Measurements from ENCODE around the gene EFNA5. TPM values are rescaled to one million over a fixed set of nuclear protein-coding genes. Genes with fewer than 3 reads are reported as not detected.

EFNA5 gene
- total and polyA plus RNA-seq, 4 donors: 4.2 to 11.8 (median 8.3) TPM

- Histone ChIP-seq H3K36me3 (ENCODE audit: control insufficient read depth in 1 of 2, insufficient read depth in 2 of 2, low read length in 1 of 2) (no peaks in the 10 kb centered on the region), H3K4me3 (ENCODE audit: low read length in 2 of 2) (peak overlapping the region; percentile 52 to 85), H3K9me3 (ENCODE audit: control insufficient read depth, low read length) (no peaks in the 10 kb centered on the region), H3K27me3 (ENCODE audit: control insufficient read depth in 1 of 2, insufficient read depth in 2 of 2, low read length in 1 of 2) (no peaks in the 10 kb centered on the region), H3K4me1 (ENCODE audit: control insufficient read depth in 1 of 2, insufficient read depth in 2 of 2, low read length in 2 of 2) (no peaks in the 10 kb centered on the region), H3K27ac (ENCODE audit: low read depth in 1 of 2, low read length in 2 of 2) (no peak overlapping the region)
- 2% methylated on average over 58 to 60 of the region's 60 CpGs for WGBS, 2 donors
- peak; percentile 7 for ATAC-seq (ENCODE audit: low FRiP score)
- peak; percentile 44 to 84 for DNase-seq
- intact Hi-C loops (cut with DNase I): loop anchor here (5.0 to 10.0 kb wide), 3 partner anchors 245 to 1555 kb away; no protein-coding TSS in a partner anchor
These were observed 1.4 kb downstream of the EFNA5 start for GRCh38 chr5:107669096-107670031.

DNA sequence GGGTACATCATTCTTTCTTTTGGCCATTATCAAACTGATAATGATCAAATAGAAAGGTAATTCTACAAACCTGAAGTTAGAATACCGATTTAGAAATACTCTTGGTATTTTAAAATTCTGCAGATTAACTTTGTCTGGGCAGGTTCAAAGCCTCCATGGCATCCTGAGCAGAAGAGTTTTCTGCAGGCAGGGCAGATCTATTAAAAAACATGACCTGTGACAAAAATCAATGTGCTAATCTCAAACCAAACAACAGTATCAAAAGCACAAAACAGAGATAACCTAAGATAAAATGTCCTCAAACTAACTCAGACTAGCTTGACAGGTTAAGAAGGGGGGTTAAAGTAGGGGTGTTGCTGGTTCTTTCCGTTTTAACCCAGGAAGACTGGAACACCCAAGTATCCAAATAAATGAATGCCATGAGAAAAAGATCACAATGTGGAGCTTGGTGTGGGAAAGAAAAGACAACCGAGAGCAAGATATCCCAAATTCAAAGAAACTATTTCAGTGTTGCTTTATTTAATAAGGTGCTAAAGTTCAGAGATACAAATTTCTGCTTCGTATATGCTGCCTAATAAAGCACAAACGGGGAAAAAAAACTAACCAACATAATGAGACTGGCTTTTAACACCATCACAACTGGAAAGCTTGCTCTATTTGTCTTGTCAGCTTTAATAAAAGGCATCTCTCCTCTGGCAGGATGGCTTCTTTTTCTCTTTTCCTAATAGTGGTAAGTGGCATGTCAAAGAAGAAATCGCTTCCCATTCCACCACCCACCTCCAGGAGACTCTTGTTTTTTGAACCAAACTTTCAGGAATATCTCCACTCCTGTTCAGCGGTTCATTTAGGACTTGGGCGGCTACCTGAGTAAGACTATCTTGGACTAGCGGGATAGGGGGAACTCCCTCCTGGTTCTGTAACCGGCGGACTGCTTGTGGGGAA is 2.3 kb downstream of the EFNA5 start:
- H3K27me3 ChIP-seq (ENCODE audit: control insufficient read depth in 1 of 2, insufficient read depth in 2 of 2, low read length in 1 of 2): no peaks in the 10 kb centered on the region
- ATAC-seq (ENCODE audit: low FRiP score) (no peak), DNase-seq (no peak)
- H3K9me3 ChIP-seq (ENCODE audit: control insufficient read depth, low read length): no peaks in the 10 kb centered on the region
- peak overlapping the region; percentile 52 to 85 for H3K4me3 ChIP-seq (ENCODE audit: low read length in 2 of 2)
- no peaks in the 10 kb centered on the region for H3K4me1 ChIP-seq (ENCODE audit: control insufficient read depth in 1 of 2, insufficient read depth in 2 of 2, low read length in 2 of 2)
- no peak overlapping the region for H3K27ac ChIP-seq (ENCODE audit: low read depth in 1 of 2, low read length in 2 of 2)
- whole genome bisulfite sequencing, 2 donors: 11 to 17% methylated on average over 11 of the region's 11 CpGs
- no peaks in the 10 kb centered on the region for H3K36me3 ChIP-seq (ENCODE audit: control insufficient read depth in 1 of 2, insufficient read depth in 2 of 2, low read length in 1 of 2)
- intact Hi-C loops (cut with DNase I): no loop called here

DNA sequence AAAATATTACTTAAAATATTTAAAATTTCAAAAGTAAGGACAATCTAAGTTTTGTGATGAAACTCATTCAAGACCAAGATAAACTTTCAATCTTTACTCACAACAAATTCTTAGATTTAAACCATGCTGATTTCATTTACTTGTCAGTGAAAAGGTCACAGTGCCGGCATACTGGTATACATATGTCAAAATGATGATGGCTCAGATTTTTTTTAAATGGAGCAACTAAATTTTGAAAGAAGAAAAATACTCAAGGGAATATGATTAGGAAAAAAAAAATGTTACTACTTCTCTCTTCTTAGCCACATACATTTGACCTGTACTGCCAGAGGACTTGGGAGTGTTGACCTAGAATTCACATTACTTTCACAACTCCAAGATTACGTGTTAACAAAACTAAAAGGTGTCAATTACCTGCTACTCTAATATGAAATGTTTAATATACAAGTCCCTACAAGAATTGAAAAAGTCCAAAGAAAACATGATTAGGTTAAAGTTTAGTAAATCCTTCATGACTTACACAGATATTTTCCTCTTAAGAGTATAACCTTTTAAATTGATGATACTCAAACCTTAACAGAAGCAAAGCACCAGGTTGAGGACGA is 4.6 kb downstream of the EFNA5 start:
- H3K4me3 ChIP-seq (ENCODE audit: low read length in 2 of 2): no peak overlapping the region
- intact Hi-C loops (cut with DNase I): no loop called here
- no peaks in the 10 kb centered on the region for H3K9me3 ChIP-seq (ENCODE audit: control insufficient read depth, low read length)
- H3K4me1 ChIP-seq (ENCODE audit: control insufficient read depth in 1 of 2, insufficient read depth in 2 of 2, low read length in 2 of 2): no peaks in the 10 kb centered on the region
- H3K27me3 ChIP-seq (ENCODE audit: control insufficient read depth in 1 of 2, insufficient read depth in 2 of 2, low read length in 1 of 2): no peaks in the 10 kb centered on the region
- ATAC-seq (ENCODE audit: low FRiP score) (no peak), DNase-seq (no peak)
- WGBS, 2 donors: 58 to 62% methylated on average over 3 of the region's 3 CpGs
- H3K27ac ChIP-seq (ENCODE audit: low read depth in 1 of 2, low read length in 2 of 2): no peak overlapping the region
- no peaks in the 10 kb centered on the region for H3K36me3 ChIP-seq (ENCODE audit: control insufficient read depth in 1 of 2, insufficient read depth in 2 of 2, low read length in 1 of 2)

DNA sequence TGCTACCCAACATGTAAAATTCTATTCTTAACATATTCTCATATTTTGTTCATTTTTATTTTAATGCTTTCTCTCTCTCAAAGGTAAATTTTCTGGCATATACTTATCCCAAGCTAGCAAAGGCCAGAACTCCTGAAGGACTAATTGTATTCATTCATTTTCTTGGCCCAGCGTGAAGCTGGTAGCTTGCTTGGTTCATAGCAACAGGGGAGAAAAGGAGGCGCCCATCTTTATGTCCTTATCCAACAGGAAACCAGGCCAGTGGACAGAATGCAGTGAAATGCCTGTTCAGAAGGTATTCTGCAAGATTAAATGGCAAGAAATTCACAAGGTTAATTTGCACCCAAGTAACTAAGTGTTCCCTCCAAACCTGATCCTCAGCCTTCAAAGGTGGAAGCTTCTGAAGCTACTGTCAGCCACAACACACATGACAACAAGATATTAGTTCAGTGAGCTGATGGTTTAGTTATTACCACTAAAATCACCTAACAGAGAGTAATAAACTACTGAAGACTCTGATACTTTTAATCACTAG is 5.6 kb downstream of the EFNA5 start:
- Histone ChIP-seq H3K4me1 (ENCODE audit: control insufficient read depth in 1 of 2, insufficient read depth in 2 of 2, low read length in 2 of 2) (no peaks in the 10 kb centered on the region), H3K9me3 (ENCODE audit: control insufficient read depth, low read length) (no peaks in the 10 kb centered on the region), H3K4me3 (ENCODE audit: low read length in 2 of 2) (no peak overlapping the region), H3K27ac (ENCODE audit: low read depth in 1 of 2, low read length in 2 of 2) (no peak overlapping the region), H3K27me3 (ENCODE audit: control insufficient read depth in 1 of 2, insufficient read depth in 2 of 2, low read length in 1 of 2) (no peaks in the 10 kb centered on the region), H3K36me3 (ENCODE audit: control insufficient read depth in 1 of 2, insufficient read depth in 2 of 2, low read length in 1 of 2) (no peaks in the 10 kb centered on the region)
- no peak for DNase-seq
- 80 to 86% methylated on average over 2 of the region's 2 CpGs for WGBS, 2 donors
- no peak for ATAC-seq (ENCODE audit: low FRiP score)
- intact Hi-C loops (cut with DNase I): no loop called here

DNA sequence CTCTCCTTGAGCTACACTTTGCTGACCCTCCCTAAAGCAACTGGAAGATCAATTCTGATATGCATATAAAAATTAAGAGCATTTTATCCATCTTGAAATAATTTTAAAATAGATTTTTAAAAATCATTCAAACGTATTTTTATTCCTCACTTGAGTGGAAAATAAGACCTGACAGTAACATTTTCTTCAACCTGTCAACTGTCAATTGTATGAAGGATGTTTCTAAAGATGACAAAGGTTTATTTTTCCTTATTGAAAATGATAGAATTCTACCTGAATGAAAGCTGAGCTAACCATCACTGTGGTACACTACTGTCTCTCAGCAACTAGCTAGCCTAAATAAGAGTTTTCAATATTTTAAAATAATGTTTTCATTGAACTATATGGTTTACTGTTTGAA is 7.0 kb downstream of the EFNA5 start:
- DNase-seq (no peak), ATAC-seq (ENCODE audit: low FRiP score) (no peak)
- no peaks in the 10 kb centered on the region for H3K27me3 ChIP-seq (ENCODE audit: control insufficient read depth in 1 of 2, insufficient read depth in 2 of 2, low read length in 1 of 2)
- H3K36me3 ChIP-seq (ENCODE audit: control insufficient read depth in 1 of 2, insufficient read depth in 2 of 2, low read length in 1 of 2): no peaks in the 10 kb centered on the region
- 80 to 81% methylated on average over 1 of the region's 1 CpG for WGBS, 2 donors
- no peaks in the 10 kb centered on the region for H3K4me1 ChIP-seq (ENCODE audit: control insufficient read depth in 1 of 2, insufficient read depth in 2 of 2, low read length in 2 of 2)
- intact Hi-C loops (cut with DNase I): no loop called here
- no peak overlapping the region for H3K27ac ChIP-seq (ENCODE audit: low read depth in 1 of 2, low read length in 2 of 2)
- H3K9me3 ChIP-seq (ENCODE audit: control insufficient read depth, low read length): no peaks in the 10 kb centered on the region
- no peak overlapping the region for H3K4me3 ChIP-seq (ENCODE audit: low read length in 2 of 2)

GRCh38 chr5:107661650-107662044 is 9.1 kb downstream of the EFNA5 start:
- Histone ChIP-seq H3K27ac (ENCODE audit: low read depth in 1 of 2, low read length in 2 of 2) (no peak overlapping the region), H3K27me3 (ENCODE audit: control insufficient read depth in 1 of 2, insufficient read depth in 2 of 2, low read length in 1 of 2) (no peaks in the 10 kb centered on the region), H3K4me1 (ENCODE audit: control insufficient read depth in 1 of 2, insufficient read depth in 2 of 2, low read length in 2 of 2) (no peaks in the 10 kb centered on the region), H3K4me3 (ENCODE audit: low read length in 2 of 2) (no peak overlapping the region), H3K9me3 (ENCODE audit: control insufficient read depth, low read length) (no peaks in the 10 kb centered on the region), H3K36me3 (ENCODE audit: control insufficient read depth in 1 of 2, insufficient read depth in 2 of 2, low read length in 1 of 2) (no peaks in the 10 kb centered on the region)
- 94 to 98% methylated on average over 1 of the region's 1 CpG for WGBS, 2 donors
- intact Hi-C loops (cut with DNase I): no loop called here
- DNase-seq (no peak), ATAC-seq (ENCODE audit: low FRiP score) (no peak)

DNA sequence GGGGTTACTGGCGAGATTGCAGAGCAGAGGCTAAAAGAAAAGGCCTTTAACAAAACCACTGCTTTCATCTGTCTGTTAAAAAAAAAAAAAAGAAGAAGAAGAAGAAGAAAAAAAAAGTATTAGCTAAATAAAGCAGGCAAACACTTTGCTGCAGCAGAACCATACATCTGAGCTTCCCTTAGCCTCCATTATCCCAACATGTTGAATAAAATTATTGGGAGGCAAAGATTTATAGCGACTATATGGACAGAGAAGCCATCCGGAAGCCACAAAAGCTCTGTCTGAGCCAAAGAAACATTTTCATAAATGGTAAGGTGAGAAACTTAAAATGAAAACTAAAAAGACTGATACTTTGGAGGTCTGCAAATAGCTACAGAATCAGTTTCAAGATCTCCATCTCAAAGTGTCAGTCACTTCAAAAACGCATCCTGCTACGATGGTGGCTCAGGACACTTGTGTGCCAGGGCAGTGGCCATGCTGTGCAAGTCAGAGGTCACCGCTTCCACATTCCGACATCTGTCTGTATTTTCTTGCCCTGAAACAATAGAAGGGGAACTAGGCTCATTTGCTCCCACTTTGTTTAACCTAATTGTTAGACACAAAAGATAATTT is 9.6 kb downstream of the EFNA5 start:
- H3K27ac ChIP-seq (ENCODE audit: low read depth in 1 of 2, low read length in 2 of 2): no peak overlapping the region
- no peaks in the 10 kb centered on the region for H3K4me1 ChIP-seq (ENCODE audit: control insufficient read depth in 1 of 2, insufficient read depth in 2 of 2, low read length in 2 of 2)
- 94 to 95% methylated on average over 7 of the region's 7 CpGs for WGBS, 2 donors
- H3K27me3 ChIP-seq (ENCODE audit: control insufficient read depth in 1 of 2, insufficient read depth in 2 of 2, low read length in 1 of 2): no peaks in the 10 kb centered on the region
- DNase-seq: no peak
- intact Hi-C loops (cut with DNase I): no loop called here
- H3K36me3 ChIP-seq (ENCODE audit: control insufficient read depth in 1 of 2, insufficient read depth in 2 of 2, low read length in 1 of 2): no peaks in the 10 kb centered on the region
- no peak for ATAC-seq (ENCODE audit: low FRiP score)
- H3K9me3 ChIP-seq (ENCODE audit: control insufficient read depth, low read length): no peaks in the 10 kb centered on the region
- H3K4me3 ChIP-seq (ENCODE audit: low read length in 2 of 2): no peak overlapping the region

- Histone ChIP-seq H3K36me3 (ENCODE audit: control insufficient read depth in 1 of 2, insufficient read depth in 2 of 2, low read length in 1 of 2) (no peaks in the 10 kb centered on the region), H3K9me3 (ENCODE audit: control insufficient read depth, low read length) (no peaks in the 10 kb centered on the region), H3K4me3 (ENCODE audit: low read length in 2 of 2) (no peak overlapping the region), H3K4me1 (ENCODE audit: control insufficient read depth in 1 of 2, insufficient read depth in 2 of 2, low read length in 2 of 2) (no peaks in the 10 kb centered on the region), H3K27ac (ENCODE audit: low read depth in 1 of 2, low read length in 2 of 2) (no peak overlapping the region), H3K27me3 (ENCODE audit: control insufficient read depth in 1 of 2, insufficient read depth in 2 of 2, low read length in 1 of 2) (no peaks in the 10 kb centered on the region)
- WGBS, 2 donors: 91 to 96% methylated on average over 5 of the region's 5 CpGs
- intact Hi-C loops (cut with DNase I): no loop called here
- ATAC-seq (ENCODE audit: low FRiP score) (no peak), DNase-seq (no peak)
These were observed 12.2 kb downstream of the EFNA5 start for GRCh38 chr5:107658528-107658927.

All from aorta (tissue), 5 donors.